HG03280 (cell line): ENCODE data around the gene LIMK1.
"Not testable (repeated sequence)": the region's sequence is repeated elsewhere in the genome, so short reads cannot be mapped to it uniquely, and the experiment has no call there.

Experiments used
- ATAC-seq: cut with Tn5 transposase; IDR thresholded peaks from one replicate; pipeline ENCODE4 v1.9.1; 2021; ENCODE audit warnings: mild to moderate bottlenecking, moderate library complexity; ENCODE audit not compliant: unreplicated experiment

LIMK1 gene

GRCh38 chr7:74121401-74122249, 38.0 kb downstream of the LIMK1 start:
- ATAC-seq = no peak

- not testable (repeated sequence) for ATAC-seq
Observed at GRCh38 chr7:74123892-74124291, 40.3 kb downstream of the LIMK1 start.

- ATAC-seq = no peak
Observed at GRCh38 chr7:74126220-74126880, 42.7 kb downstream of the LIMK1 start.

GRCh38 chr7:74129887-74130286, 46.3 kb downstream of the LIMK1 start:
- no peak for ATAC-seq

GRCh38 chr7:74130518-74130917, 46.9 kb downstream of the LIMK1 start:
- no peak for ATAC-seq

GRCh38 chr7:74134117-74134620, 50.6 kb downstream of the LIMK1 start:
- no peak for ATAC-seq

- no peak for ATAC-seq
Observed at GRCh38 chr7:74138334-74138867, 54.8 kb downstream of the LIMK1 start.

- ATAC-seq = no peak
Observed at GRCh38 chr7:74138945-74139843, 55.6 kb downstream of the LIMK1 start.

GRCh38 chr7:74141705-74142104, 58.1 kb downstream of the LIMK1 start:
- ATAC-seq = no peak

GRCh38 chr7:74143383-74143782, 59.8 kb downstream of the LIMK1 start:
- no peak for ATAC-seq

- no peak for ATAC-seq
Observed at GRCh38 chr7:74148491-74148890, 64.9 kb downstream of the LIMK1 start.

GRCh38 chr7:74149071-74149470, 65.5 kb downstream of the LIMK1 start:
- ATAC-seq = no peak

GRCh38 chr7:74149603-74150002, 66.0 kb downstream of the LIMK1 start:
- no peak for ATAC-seq

- ATAC-seq = no peak
Observed at GRCh38 chr7:74153736-74154135, 70.1 kb downstream of the LIMK1 start.

- ATAC-seq = no peak
Observed at GRCh38 chr7:74155810-74156395, 72.3 kb downstream of the LIMK1 start.

- no peak for ATAC-seq
Observed at GRCh38 chr7:74157605-74158004, 74.0 kb downstream of the LIMK1 start.

- ATAC-seq = no peak
Observed at GRCh38 chr7:74164985-74165456, 81.4 kb downstream of the LIMK1 start.

- no peak for ATAC-seq
Observed at GRCh38 chr7:74165867-74166593, 82.4 kb downstream of the LIMK1 start.

GRCh38 chr7:74167324-74167723, 83.7 kb downstream of the LIMK1 start:
- ATAC-seq = not testable (repeated sequence)
